K562 (cell line): ENCODE data around the gene ZNF169.
"Not testable (repeated sequence)": the region's sequence is repeated elsewhere in the genome, so short reads cannot be mapped to it uniquely, and the experiment has no call there.

Experiments used
- CHD1 ChIP-seq: fragments of 200-600 bp; sonication (generic); IDR thresholded peaks from one replicate; pipeline ENCODE4 v1.6.1; 2012; ENCODE audit warnings: mild to moderate bottlenecking, moderate library complexity, low read length, inconsistent platforms
- CREB3 ChIP-seq: fragments of 450-650 bp; conservative IDR thresholded peaks from 2 replicates; pipeline ENCODE4 v1.6.1; 2016; ENCODE audit warnings: missing genetic modification characterization, low read depth, mild to moderate bottlenecking, missing compliant biosample characterization, moderate library complexity
- CTCF ChIP-seq, 3 experiments: IDR thresholded peaks in 2 of 3; conservative IDR thresholded peaks in 1 of 3; 2 replicates each; pipeline ENCODE4 v1.5.1; 2011 to 2012; ENCODE audit warnings: low read length in 3 of 3, mild to moderate bottlenecking in 3 of 3, control low read depth in 2 of 3, improper control_type of control experiment in 1 of 3, inconsistent platforms in 1 of 3, low read depth in 1 of 3, mixed read lengths in 1 of 3, moderate library complexity in 1 of 3; ENCODE audit not compliant: insufficient read depth in 2 of 3
- E2F4 ChIP-seq: sonication (generic); formaldehyde crosslinking; IDR thresholded peaks from 2 replicates; pipeline ENCODE4 v1.8.0; 2022; ENCODE audit warnings: mild to moderate bottlenecking, low read depth, missing genetic modification reagents
- SRF ChIP-seq, 2 experiments: fragments of 250-450, 450-650 bp in 1 of 2; sonication (Bioruptor Pico) in 1 of 2; sonication (generic) in 1 of 2; formaldehyde crosslinking; IDR thresholded peaks; 2 replicates each; pipeline versions ENCODE4 v1.5.0 to v1.5.1; 2020 to 2022; ENCODE audit warnings: mild to moderate bottlenecking in 1 of 2, missing genetic modification reagents in 1 of 2
- ZNF140 ChIP-seq: fragments of 250-450 bp; sonication (Bioruptor Pico); IDR thresholded peaks from 2 replicates; pipeline ENCODE4 v1.8.0; 2021; ENCODE audit warnings: moderate library complexity, mild to moderate bottlenecking, inconsistent platforms

- TF ChIP-seq CTCF (IDR thresholded peaks at IDR 0.05 in 2 of 3, conservative IDR thresholded peaks at IDR 0.05 in 1 of 3; ENCODE audit: insufficient read depth in 2 of 3, low read depth in 1 of 3, low read length in 3 of 3); ZNF140 (CRISPR knock-in tag); CHD1; CREB3 (tag); SRF (CRISPR knock-in tag; IDR thresholded peaks at IDR 0.05); E2F4 (CRISPR knock-in tag): not testable (repeated sequence)
Observed at GRCh38 chr9:94316236-94316635, 57.1 kb downstream of the ZNF169 start.
